Esophagus mucosa (tissue), 1 donor: Measurements from ENCODE around the gene C6orf132. TPM values are rescaled to one million over a fixed set of nuclear protein-coding genes. Genes with fewer than 3 reads are reported as not detected.
A peak's percentile ranks its signal among the peaks of the same experiment; 100 is the strongest.

Source experiments
- ATAC-seq: fragments of 200-7000 bp; cut with Tn5 transposase; one replicate; pipeline ENCODE4 v1.9.1; 2020
- total RNA-seq: library from RNA; stranded (reverse); gene quantifications from one replicate; pipeline ENCODE4 v1.2.4, GENCODE V29; 2023
- donor health status: DM: yes; HTN: yes; CAD: no.

Gene C6orf132
- total RNA-seq, 1 donor from 2014 or later = 216 TPM

DNA sequence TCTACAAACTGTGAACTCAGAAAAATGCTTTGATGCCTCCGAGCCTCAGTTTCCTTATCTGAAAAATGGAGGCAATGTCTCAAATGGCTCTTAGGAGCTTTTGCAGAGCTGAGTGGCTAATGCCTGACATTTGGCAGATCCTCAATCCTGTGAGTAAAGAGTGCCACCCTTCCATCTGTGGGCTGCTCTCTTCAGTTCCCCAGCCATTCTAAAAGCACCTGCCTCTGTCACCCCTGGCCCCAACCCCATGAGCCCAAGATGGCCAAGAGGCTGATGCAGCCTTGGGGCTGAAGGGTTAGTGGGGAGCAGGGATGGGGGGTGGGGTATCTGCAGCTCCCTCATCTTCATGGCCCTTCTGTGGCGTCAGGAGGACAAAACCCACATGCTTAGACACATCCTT lies 16.2 kb upstream of the C6orf132 start:
- no peak for ATAC-seq

DNA sequence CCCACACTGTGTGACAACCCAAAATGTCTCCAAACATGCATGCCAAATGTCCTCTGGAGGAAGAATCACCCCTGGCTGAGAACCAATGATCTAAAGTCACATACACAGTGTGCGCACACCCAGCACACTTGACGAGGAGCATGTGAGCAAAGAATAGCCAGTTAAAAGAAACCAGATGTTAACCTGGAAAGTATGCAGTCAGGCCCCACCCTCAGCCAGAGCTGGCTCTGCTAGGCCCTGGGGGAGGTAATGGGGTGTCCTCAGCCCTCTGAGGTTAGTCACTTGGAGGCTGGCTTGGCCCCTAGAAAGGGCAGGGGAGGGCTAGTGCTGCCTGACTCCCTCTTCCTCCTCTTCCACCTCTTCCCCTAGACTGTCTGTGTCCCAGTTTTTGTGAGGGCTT lies 15.6 kb upstream of the C6orf132 start:
- peak; percentile 84 for ATAC-seq

DNA sequence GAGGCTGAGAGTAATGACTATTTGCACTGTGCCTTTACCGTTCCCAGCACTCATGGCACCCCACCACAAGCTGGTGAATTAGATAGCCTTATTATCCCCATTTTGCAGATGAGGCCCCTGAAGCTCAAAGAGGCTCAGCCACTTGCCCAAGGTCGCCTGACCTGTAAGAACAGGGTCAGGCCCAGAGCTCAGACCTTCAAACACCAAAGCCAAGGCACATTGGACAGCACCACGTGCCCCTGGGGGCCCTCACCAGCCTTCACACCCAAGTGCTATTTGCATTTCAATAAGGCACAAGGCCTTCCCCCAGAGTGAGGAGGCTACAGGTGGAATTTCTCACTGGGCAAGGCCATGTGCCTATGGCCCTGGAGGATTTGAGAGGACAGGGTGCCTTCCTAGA lies 14.2 kb upstream of the C6orf132 start:
- ATAC-seq = no peak

DNA sequence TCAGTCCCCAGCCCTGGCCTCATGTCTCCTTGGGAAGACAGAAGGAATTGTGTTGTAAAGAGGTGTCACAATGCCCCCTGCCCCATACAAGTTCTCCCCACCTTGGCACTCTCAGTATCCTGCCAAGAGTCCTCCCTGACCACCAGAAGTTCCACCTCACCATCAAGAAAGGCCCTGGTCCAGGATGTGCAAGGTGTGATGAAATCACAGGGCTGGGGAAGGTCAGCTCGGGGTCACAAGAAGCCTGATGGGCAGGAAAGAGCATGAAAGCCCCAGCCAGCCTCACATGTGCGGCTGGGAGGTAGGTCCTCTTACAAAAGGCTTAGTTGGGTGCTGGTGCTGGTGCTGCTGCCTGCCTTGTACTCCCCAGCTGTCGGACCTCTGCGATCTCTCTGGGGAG lies 12.9 kb upstream of the C6orf132 start:
- ATAC-seq = peak; percentile 44

DNA sequence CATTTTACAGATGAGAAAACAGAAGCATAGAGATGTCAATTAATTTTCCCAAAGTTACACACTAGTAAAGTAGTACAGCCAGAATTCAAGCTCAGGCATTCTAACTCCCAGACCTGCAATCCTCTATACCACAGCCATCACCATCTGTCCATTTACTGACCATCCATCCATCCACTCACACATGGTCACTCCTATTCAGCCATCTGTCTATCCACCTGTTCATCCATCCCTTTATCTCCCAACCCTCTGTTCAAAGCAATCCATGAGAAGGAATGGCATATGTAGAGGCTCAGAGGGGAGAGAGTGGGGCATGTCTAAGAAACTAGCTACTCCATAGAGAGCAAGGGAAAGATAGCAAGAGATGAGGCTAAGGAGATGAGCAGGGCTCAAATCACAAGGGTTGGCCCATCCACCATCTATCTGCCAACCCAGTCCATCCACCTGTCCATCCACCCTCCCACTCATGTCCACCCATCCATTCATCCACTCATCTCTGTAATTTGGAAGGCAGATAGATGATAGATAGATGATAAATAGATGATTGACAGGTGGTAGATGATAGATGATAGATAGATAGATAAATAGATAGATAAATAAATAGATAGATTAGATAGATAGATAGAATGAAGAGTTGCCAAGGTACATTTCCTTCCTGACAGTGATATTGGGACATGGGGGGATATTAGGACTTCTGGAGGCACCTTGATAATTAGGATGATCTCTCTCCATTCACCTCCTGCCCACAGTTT lies 12.2 kb upstream of the C6orf132 start:
- ATAC-seq = no peak

DNA sequence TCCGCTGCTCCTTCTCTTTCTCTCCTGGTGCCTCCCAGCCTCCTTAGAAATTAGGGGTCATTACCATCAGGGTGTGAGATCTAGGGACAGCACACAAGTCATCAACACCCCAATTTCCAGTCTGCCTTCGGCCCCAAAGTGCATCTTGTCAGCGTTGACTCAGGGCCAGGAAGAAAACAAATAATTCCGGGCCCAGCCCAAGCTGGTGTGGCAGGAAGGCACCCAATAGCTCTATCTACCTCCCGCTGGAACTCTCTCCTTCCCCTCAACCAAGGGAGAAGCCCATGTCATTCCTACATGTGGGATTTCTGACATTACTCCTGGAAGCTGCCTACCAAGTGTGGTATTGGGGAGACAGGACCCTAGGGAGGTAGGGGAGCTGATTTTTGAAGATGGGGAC lies 11.5 kb upstream of the C6orf132 start:
- peak; percentile 26 for ATAC-seq

DNA sequence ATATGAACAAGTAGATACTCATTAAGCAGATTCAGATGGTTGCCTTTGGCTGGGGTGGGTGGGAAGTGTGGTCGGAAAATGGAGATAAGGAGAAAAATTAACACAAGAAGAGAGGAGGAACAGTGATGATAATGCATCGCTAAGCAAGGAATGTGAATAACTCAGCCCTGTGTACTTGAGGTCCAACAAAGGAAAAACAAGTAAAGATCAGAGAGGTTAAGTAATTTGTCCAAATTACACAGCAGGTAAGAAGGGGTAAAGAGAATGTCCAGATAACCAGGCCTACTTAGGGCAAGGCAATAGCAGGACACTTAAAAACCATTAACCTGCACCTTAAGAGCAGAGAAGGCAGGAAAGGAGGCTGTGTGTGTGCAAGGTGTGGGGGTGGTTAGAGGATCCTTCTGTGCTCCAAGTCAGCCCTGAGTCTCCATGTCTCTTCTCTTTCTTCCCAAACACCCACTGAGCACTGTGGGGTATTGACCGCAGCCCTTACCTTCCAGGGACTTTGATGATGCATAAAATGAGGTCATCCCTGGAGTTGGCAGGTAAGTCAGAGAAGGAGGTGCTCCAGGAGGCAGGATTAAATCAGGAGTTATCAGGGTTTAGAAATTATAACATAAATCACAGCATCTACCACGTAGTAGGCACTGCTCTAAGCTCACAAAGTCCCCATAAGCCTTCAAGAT lies 10.3 kb upstream of the C6orf132 start:
- peak; percentile 27 for ATAC-seq

DNA sequence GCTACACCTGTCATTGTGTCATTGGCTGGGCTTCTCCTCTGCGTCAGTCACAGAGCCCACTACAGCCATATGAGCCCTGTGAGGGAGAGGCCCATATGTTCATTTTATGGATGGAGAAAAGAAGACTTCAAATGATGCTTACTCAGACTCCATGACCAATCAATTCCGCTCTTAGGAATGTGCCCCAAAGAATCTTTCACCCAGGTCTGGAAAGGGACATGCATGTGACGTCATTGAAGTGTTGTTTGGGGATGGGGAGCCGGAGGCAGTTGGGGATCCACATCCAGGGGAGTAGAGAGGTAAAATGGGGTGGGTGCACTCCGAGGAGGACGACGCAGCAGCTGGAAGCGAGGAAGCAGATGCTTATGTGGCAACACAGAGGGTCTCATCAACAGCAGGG lies 9.6 kb upstream of the C6orf132 start:
- no peak for ATAC-seq

DNA sequence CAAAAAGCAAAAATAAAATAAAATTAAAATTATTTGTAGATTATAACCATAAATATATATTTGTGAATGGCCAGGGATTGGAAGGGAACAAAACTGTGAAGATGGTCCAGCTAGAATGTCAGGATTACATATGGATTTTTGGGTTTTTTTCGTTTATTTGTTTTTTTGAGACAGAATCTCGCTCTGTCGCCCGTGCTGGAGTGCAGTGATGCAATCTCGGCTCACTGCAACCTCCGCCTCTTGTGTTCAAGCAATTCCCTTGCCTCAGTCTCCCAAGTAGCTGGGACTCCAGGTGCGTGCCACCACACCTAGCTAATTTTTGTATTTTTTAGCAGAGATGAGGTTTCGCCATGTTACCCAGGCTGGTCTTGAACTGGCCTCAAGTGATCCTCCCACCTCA lies 7.8 kb upstream of the C6orf132 start:
- no peak for ATAC-seq

DNA sequence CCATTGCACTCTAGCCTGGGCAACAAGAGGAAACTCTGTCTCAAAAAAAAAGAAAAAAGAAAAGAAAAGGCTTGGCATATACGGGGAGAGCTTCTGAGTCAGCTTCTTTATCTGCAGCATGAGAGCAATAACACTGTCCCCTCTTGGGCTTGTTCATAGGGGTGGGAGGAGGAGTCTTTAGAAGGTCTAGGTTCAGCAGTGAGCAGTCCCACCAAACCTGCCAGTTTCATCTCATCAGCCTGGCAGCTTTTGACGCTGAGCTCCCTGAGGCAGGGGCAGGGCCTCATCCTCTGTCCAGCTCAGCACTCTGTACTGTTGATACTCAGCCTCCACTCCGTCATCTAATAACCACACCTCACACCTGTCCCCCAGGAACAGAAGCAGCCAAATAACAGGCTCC lies 5.6 kb upstream of the C6orf132 start:
- ATAC-seq = peak; percentile 92

DNA sequence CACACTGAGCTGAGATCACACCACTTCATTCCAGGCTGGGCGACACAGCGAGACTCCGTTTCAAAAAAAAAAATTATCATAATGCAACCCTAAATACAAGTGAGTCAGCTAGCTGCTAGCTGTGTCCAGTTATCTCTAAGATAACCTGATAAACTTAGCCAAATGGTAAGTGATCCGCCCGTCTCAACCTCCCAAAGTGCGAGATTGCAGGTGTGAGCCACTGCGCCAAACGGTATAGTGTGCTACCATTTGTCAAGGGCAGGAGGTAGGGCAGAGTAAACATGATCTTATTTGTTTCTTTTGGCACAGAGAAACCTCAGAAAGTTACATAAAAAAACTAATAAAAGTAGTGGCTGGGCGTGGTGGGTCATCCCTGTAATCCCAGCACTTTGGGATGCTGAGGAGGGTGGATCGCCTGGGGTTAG lies 4.7 kb upstream of the C6orf132 start:
- ATAC-seq = no peak

DNA sequence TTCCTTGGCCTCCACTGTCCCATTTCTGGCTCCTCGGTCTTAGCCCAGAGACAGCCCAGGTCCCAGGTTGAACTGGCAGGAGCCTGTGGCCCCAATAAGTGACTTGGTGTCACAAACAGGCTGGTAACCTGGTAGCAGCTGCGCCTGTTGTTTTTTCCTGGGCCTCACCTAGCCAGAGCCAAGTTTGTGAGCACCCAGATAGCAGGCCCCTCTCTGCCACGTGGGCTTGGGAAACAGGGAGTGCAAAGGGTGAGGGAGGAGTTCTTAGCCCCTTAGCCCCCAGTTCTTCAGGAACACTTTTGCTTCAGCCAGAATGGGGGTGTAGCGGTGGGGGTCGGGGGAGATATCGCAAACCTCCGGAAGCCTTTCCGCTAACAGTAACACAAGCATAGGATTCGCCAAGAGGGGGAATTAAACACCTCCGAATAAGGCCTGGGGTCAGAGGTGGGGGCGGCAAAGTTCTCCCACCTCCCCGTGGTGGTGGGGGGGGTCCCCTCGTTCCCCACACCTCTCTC lies 760 bp downstream of the C6orf132 start:
- ATAC-seq = no peak

DNA sequence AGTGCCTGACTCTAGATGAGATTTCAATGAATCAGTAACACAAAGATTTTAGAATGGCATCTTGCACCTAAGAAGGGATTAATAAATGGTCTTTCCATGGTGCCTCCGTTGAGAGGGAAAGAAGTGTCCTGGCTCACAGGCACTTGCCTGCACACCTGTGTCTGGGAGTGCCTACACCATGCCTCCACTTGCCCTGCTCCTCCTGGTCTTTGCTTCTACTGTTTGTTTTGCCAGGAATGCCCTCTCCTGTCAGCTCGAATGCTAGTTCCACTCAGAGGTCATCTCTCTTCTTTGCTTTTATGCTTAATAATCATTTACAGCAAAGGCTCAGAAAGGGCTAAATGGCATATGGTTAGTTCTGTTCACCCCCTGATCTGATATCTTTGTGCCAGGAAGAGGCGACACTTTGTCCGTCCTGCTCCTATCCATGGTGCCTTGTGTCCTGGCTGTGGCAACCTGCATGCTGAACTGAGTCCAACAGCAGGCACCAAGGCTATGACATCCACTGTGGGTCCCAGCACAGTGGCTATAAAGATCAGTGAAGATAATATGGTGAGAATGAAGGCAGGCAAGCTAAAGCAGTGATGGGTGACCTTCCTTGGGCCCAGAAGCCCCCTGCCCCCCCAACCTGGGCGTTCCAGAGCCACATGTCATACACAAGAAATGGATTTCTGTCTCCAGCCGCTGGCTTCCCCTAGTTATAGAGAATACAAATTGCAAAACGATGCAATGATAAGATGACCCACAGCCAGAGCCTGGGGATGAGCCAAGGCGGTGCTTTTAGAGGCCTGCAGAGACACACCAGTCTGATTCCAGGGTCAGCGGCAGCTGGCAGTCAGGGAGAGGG lies 1.4 kb downstream of the C6orf132 start:
- peak; percentile 29 for ATAC-seq

DNA sequence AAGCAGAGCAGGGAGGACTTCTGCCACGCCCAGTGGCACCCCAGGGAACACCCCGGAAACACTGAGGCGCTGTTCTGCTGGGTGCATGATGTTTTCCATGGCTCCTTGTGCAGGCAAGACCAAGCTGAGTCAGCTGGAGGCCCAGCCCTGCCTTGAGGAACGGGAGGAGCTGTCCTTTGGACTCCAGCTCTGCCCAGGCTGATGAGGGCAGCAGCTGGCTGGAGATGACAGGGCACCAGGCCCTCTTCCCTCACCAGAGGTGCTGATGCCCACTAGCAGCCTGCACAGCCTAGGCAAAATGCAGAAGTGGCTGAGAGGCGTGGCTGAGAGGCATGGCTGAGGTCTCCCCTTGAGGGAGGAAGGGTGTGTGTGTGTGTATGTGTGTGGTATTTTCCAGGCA lies 2.4 kb downstream of the C6orf132 start:
- ATAC-seq = peak; percentile 71

DNA sequence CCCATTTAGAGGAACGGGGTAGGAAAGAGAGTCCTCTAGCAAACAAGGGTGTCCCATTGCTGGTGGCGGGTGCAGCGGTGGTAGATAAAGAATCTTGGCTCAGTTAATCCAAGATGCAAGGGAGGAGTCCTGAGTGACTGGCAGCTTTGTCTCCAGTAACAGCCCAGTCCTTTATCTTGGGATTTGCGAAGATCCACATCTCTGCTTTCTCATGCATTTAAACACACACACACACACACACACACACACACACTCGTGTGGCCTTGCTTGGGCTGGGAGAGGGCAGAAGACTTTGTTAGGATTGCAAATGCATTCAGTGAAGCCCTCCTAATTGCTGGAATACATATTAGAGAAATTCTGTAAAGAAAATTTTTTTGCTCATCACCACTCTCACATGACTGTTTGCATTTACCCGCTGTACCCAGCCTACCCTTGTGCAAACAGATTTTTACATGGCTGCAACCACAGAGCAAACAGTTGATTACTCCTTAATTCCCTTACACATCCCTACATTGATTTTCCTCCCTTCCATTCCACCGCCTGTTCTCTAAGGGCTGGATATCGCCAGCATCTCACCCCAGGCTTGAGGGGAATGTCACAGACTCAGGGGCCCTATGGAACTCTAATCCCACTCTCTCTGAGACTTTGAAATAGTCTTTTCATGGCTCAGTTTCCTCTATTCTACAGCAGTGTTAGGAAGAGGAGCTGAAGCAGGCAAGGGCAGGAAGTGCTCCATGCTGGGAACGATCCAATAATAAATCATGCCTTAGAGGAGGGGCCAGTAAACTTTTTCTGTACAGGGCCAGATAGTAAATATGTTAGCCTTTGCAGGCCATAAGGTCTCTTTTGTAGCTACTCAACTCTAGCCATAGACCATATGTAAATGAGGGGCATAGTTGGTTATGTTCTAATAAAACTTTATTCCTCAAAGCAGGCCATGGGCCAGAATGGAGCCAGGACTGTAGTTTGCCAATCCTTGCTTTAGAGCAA lies 3.5 kb downstream of the C6orf132 start:
- ATAC-seq = no peak

DNA sequence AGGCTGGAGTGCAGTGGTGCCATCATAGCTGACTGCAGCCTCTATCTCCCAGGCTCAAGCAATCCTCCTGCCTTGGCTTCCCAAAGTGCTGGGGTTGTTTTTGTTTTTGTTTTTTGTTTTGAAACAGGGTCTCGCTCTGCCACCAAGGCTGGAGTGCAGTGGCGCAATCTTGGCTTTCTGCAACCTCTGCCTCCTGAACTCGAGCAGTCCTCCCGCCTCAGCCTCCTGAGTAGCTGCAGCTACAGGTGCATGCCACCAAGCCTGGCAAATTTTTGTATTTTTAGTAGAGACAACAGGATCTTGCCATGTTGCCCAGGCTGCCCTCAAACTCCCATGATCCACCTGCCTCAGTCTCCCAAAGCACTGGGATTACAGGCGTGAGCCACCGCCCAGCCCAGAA lies 4.2 kb downstream of the C6orf132 start:
- ATAC-seq = no peak

DNA sequence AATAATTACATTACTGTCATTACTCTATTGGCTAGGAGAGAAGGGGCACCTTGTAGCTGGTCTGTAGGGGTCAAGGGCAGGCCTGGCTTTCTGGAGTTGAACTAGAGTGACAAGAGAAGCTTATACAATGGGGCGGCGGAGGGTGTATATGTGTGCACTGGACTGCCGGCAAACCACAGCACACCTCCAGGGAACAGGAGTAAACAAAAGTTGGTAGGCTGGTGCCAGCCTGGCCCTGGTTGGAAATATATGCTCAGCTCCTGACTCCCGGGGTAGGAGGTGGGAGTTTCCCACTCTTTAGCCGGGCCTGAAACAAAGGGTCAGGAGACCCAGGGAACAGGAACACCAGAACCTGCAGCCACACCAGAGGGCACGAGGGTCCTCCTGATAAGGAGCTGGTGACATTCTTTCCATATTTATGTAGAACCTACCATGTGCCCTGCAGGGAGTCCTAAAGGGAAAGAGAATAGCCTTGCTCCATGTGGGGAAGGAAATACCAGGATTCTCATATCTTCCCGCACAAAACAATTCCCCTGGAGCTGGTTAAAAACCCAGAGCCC lies 5.1 kb downstream of the C6orf132 start:
- ATAC-seq = peak; percentile 14

DNA sequence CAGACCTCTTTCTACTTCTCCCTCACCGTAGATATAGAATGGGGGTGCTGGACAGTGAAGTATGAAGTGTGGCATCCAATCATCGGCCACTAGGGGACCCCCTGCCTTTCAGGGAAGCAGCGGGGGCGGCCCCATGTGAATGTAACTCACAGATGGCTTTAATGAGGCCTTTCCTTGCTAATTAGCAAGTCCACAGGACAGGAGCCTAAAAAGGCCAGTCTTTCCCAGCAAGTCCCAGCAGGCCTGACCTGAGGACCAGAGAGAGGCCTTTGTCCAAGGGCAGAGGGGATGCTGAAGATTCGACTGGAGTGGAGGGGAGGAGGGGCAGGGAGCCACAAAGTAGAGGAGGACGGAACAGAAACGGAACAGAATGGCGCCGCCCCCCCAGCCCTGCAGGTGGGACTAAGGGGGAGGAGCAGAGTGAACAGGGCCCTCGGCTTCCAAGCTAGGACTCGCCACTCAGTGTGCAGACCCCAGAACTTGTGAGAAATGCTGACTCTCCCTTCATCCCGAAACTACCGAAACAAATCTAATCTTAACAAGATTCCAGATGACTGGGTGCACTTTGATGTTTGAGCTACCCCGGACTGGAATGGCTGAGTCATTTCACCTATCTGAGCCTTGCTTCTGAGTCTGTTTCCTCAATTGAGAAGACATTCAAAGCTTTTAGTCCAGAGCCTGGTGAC lies 5.8 kb downstream of the C6orf132 start:
- ATAC-seq = peak; percentile 8

DNA sequence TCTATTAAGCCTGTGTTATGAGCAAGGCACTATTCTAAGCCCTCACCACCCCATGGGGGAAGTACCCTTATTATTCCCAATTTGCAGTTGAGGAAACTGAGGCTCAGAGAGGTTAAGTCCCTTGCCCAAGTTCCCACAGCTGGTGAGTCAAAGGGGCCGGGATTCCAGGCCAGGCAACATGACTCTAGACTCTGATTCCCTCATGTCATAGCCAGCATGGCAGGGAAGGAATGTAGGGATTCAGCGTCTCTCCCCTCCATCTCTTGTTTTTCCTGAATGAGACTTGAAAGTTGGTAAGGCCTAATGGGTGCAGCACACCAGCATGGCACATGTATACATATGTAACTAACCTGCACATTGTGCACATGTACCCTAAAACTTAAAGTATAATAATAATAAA lies 6.7 kb downstream of the C6orf132 start:
- ATAC-seq = no peak

DNA sequence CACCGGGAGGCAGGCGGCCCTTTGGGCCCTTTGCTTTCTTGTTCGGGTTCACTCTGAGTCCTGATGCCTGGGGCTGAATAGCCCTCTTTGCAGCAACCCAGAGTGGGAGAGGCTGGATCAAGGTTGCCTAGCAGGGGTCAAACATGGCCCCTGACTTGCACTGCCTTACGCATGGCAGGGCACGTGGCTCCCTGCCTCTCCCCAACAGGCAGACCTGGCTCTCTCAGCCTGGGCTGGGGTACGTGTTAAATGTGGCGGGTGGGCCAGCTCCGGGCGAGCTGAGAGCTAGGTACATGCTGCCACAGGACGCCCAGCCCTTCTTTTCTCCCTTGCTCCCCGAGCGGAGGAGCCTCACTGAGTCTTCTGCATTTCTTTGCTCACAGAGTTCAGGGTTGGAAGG lies 7.3 kb downstream of the C6orf132 start:
- no peak for ATAC-seq

DNA sequence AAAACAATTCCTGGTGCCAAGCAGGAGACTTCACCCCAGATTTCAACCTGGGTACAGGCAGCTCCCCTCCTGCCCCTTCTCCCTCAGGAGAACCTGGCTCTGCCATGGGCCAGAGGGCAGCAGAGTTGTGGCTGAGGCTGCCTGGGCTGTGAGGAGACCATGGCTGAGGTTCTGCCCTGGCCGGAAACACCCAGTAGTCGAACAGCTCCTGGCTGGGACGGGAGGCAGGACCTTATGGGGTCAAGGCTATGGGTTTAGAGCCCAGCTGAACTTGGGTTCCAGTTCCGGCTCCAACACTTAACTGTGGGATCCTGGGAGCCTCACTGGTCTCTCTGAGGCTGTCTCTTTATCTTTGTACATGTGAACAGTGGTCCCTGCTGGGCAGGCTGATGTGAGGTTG lies 8.5 kb downstream of the C6orf132 start:
- ATAC-seq = no peak
